GM19324 (cell line): Measurements from ENCODE around the gene HOXB6.

Source experiments
- ATAC-seq: cut with Tn5 transposase; IDR thresholded peaks from one replicate; pipeline ENCODE4 v1.9.1; 2021; ENCODE audit warnings: mild to moderate bottlenecking, moderate library complexity; ENCODE audit not compliant: unreplicated experiment, low FRiP score

The HOXB6 gene

GRCh38 chr17:48611213-48611612 is 6.4 kb upstream of the HOXB6 start:
- no peak for ATAC-seq

- no peak for ATAC-seq
Measured at GRCh38 chr17:48610282-48611211, 5.8 kb upstream of the HOXB6 start, which contains the start of gene HOXB7. TSS of gene HOXB7 (minus strand) at chr17:48611017. CDS start at chr17:48610918, 99 bp downstream.

- ATAC-seq, result no peak
Measured at GRCh38 chr17:48609759-48610281, 5.0 kb upstream of the HOXB6 start.

GRCh38 chr17:48609033-48609432 is 4.2 kb upstream of the HOXB6 start:
- no peak for ATAC-seq

- ATAC-seq, result no peak
Measured at GRCh38 chr17:48608494-48608834, 3.7 kb upstream of the HOXB6 start.

- no peak for ATAC-seq
Measured at GRCh38 chr17:48606892-48607614, 2.3 kb upstream of the HOXB6 start.

- ATAC-seq, result no peak
Measured at GRCh38 chr17:48605991-48606891, 1.5 kb upstream of the HOXB6 start.

- no peak for ATAC-seq
Measured at GRCh38 chr17:48605409-48605919, 678 bp upstream of the HOXB6 start.

GRCh38 chr17:48603959-48604769 is 622 bp downstream of the HOXB6 start:
- no peak for ATAC-seq

GRCh38 chr17:48601539-48602425 is 3.0 kb downstream of the HOXB6 start:
- ATAC-seq, result no peak

GRCh38 chr17:48601207-48601538 is 3.6 kb downstream of the HOXB6 start:
- no peak for ATAC-seq

GRCh38 chr17:48600244-48601098 is 4.3 kb downstream of the HOXB6 start:
- no peak for ATAC-seq

GRCh38 chr17:48599354-48599753 is 5.4 kb downstream of the HOXB6 start:
- ATAC-seq, result no peak

- no peak for ATAC-seq
Measured at GRCh38 chr17:48598736-48599135, 6.0 kb downstream of the HOXB6 start.

- peak; percentile 49 for ATAC-seq
Measured at GRCh38 chr17:48597778-48598631, 6.8 kb downstream of the HOXB6 start.

- ATAC-seq, result no peak
Measured at GRCh38 chr17:48597528-48597777, 7.3 kb downstream of the HOXB6 start.
